Panc1 (cell line): ENCODE measurements around the gene ABCC3. TPM values are rescaled to one million over a fixed set of nuclear protein-coding genes. Genes with fewer than 3 reads are reported as not detected.

Experiments used
- ATAC-seq: fragments of 200-7000 bp; cut with Tn5 transposase; 2 replicates; pipeline ENCODE4 v1.9.1; 2020; ENCODE audit warnings: mild to moderate bottlenecking, moderate library complexity
- BruUV-seq: library from RNA; stranded (reverse); fragments of 400-500 nt; replicated peaks from 2 replicates; lab custom pipeline; 2021; lab: Mats Ljungman, UMichigan
- CTCF ChIA-PET: fragments of 300-600 bp; sonication (Branson Sonifier 250); formaldehyde crosslinking; loops from one replicate; lab custom pipeline; 2022; ENCODE audit warnings: antibody characterized with exemption; lab: Charles Lee
- POLR2A ChIA-PET: fragments of 300-600 bp; sonication (Branson Sonifier 250); formaldehyde crosslinking; loops from one replicate; lab custom pipeline; 2022; ENCODE audit warnings: antibody characterized with exemption; lab: Charles Lee
- DNase-seq: peaks from one replicate; pipeline ENCODE4 v3.0.0-alpha.2; 2010; ENCODE audit warnings: low read depth, low spot score
- H3K27ac ChIP-seq: 2 replicates; pipeline ENCODE4 v1.5.1; 2011; ENCODE audit warnings: mild to moderate bottlenecking, low read length, inconsistent platforms
- H3K27me3 ChIP-seq: fragments of 200-500 bp; sonication (Bioruptor generic); 2 replicates; pipeline ENCODE4 v1.6.0; 2014; ENCODE audit warnings: low read length, inconsistent platforms; ENCODE audit not compliant: control insufficient read depth, insufficient read depth
- H3K36me3 ChIP-seq: fragments of 200-500 bp; sonication (Bioruptor generic); 2 replicates; pipeline ENCODE4 v1.5.1; 2014; ENCODE audit warnings: inconsistent platforms, mild to moderate bottlenecking, low read length, moderate library complexity; ENCODE audit not compliant: control insufficient read depth, insufficient read depth
- H3K4me1 ChIP-seq: 2 replicates; pipeline ENCODE4 v1.5.1; 2011; ENCODE audit warnings: inconsistent platforms, mild to moderate bottlenecking, low read length, moderate library complexity; ENCODE audit not compliant: control insufficient read depth, insufficient read depth
- H3K4me3 ChIP-seq, 2 experiments: 2 replicates each; pipeline ENCODE4 v1.5.1; 2011 to 2012; ENCODE audit warnings: low read depth in 2 of 2, low read length in 2 of 2, mild to moderate bottlenecking in 2 of 2, inconsistent platforms in 1 of 2, moderate library complexity in 1 of 2
- H3K9me3 ChIP-seq: fragments of 200-500 bp; sonication (Bioruptor generic); 2 replicates; pipeline ENCODE4 v1.5.1; 2014; ENCODE audit warnings: low read depth, mild to moderate bottlenecking, inconsistent platforms, low read length, moderate library complexity; ENCODE audit not compliant: control insufficient read depth, insufficient read depth
- POLR2AphosphoS5 ChIP-seq: IDR thresholded peaks from 2 replicates; pipeline ENCODE4 v1.6.1; 2012; ENCODE audit warnings: mild to moderate bottlenecking, low read depth, low read length, moderate library complexity
- SIN3A ChIP-seq: IDR thresholded peaks from 2 replicates; pipeline ENCODE4 v1.6.1; 2012; ENCODE audit warnings: low read depth, mild to moderate bottlenecking, low read length, moderate library complexity, borderline replicate concordance; ENCODE audit not compliant: insufficient read depth
- TCF7L2 ChIP-seq: IDR thresholded peaks from 2 replicates; pipeline ENCODE4 v1.6.1; 2011; ENCODE audit warnings: mild to moderate bottlenecking, low read depth, low read length, inconsistent platforms
- in situ Hi-C: cut with HindIII; loops from 2 replicates; pipeline ENCODE4 v1.10.0; 2016; ENCODE audit warnings: low sequenced_read_pairs, low pct_unique_long_range_greater_than_20kb
- intact Hi-C: fragments of 100-400 bp; cut with micrococcal nuclease; formaldehyde crosslinking; loops from one replicate; pipeline ENCODE4 v1.10.0; 2022; ENCODE audit not compliant: unreplicated experiment
- total RNA-seq: library from RNA; stranded (reverse); gene quantifications from one replicate; pipeline ENCODE4 v1.2.1, GENCODE V29; 2021; ENCODE audit not compliant: unreplicated experiment
- TF ChIP-seq, protein P1 (sequence below): fragments of 450-650 bp; IDR thresholded peaks from 2 replicates; pipeline ENCODE4 v1.5.1; 2017; ENCODE audit warnings: mild to moderate bottlenecking
- TF ChIP-seq, protein P2 (sequence below), 2 experiments: IDR thresholded peaks; 2 replicates each; pipeline ENCODE4 v1.6.1; 2011 to 2012; ENCODE audit warnings: low read depth in 2 of 2, control low read depth in 1 of 2, low read length in 1 of 2, mild to moderate bottlenecking in 1 of 2, moderate library complexity in 1 of 2; ENCODE audit not compliant: insufficient read depth in 1 of 2

Gene ABCC3
- total RNA-seq, 1 experiment from 2014 or later: 128 TPM

DNA sequence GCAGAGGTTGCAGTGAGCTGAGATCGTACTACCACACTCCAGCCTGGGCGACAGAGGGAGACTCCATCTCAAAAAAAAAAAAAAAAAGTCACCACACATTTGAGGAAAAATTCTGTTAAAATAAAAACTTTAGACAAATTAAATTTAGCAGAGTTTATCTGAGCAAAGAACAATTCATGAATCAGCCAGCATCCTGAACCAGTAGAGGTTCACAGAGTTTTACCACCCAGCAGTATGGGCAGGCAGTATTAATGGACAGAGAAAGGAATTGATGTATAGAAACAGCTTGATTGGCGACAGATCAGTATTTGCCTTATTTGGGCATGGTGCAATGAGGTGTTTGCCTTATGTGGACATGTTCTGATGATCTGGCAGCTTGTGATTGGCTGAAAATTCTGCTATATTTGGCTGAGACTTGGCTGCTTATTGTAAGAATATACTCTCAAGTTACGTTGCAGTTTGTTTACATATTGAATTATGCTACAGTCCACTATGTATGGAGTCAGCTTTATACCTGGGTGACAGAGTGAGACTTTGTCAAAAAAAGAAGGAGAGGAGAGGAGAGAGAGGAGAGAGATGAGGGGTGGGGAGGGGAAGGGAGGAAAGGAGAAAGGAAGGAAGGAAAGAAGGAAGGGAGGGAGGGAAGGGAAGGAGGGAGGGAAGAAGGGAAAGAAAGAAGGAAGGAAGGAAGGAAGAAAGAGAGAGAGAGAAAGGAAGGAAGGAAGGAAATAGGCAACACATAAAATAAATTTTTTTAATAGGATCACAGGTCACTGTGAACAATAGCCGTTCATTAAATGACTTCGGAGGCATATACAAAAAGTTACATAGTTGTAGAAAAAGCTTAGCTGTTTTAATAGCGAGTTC, 14.6 kb downstream of the ABCC3 start:
- ATAC-seq (peak; percentile 57), DNase-seq (peak; percentile 56)
- in situ Hi-C loops (no loop called here), intact Hi-C loops (no loop called here)
- ChIA-PET CTCF (interaction anchor here (0.6 to 1.1 kb wide), 3 partner anchors 10 to 24 kb away, joined by 3 to 8 read pairs (median 6); no protein-coding TSS in a partner anchor), POLR2A (interaction anchor here (0.6 kb wide), 1 partner anchor 74 kb away, joined by 6 read pairs; no protein-coding TSS in a partner anchor)
- peak overlapping the region; percentile 58 for H3K27ac ChIP-seq
- no peak overlapping the region for H3K4me3 ChIP-seq
- no peaks in the 10 kb centered on the region; the same call in 1 of the 2 replicates for H3K9me3 ChIP-seq
- BruUV-seq: no TSS peak
- no peaks in the 10 kb centered on the region for H3K36me3 ChIP-seq
- TF ChIP-seq, protein P1, sequence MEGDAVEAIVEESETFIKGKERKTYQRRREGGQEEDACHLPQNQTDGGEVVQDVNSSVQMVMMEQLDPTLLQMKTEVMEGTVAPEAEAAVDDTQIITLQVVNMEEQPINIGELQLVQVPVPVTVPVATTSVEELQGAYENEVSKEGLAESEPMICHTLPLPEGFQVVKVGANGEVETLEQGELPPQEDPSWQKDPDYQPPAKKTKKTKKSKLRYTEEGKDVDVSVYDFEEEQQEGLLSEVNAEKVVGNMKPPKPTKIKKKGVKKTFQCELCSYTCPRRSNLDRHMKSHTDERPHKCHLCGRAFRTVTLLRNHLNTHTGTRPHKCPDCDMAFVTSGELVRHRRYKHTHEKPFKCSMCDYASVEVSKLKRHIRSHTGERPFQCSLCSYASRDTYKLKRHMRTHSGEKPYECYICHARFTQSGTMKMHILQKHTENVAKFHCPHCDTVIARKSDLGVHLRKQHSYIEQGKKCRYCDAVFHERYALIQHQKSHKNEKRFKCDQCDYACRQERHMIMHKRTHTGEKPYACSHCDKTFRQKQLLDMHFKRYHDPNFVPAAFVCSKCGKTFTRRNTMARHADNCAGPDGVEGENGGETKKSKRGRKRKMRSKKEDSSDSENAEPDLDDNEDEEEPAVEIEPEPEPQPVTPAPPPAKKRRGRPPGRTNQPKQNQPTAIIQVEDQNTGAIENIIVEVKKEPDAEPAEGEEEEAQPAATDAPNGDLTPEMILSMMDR: no peak
- no peak for TF ChIP-seq POLR2AphosphoS5
- peaks cover 35% of the 10 kb centered on the region for H3K4me1 ChIP-seq
- no peaks in the 10 kb centered on the region for H3K27me3 ChIP-seq

GRCh38 chr17:50651661-50652060, 17.0 kb downstream of the ABCC3 start:
- no TSS peak for BruUV-seq
- Histone ChIP-seq H3K27me3 (no peaks in the 10 kb centered on the region), H3K9me3 (no peaks in the 10 kb centered on the region; the same call in 1 of the 2 replicates), H3K36me3 (no peaks in the 10 kb centered on the region), H3K4me3 (no peak overlapping the region), H3K4me1 (peaks cover 25% of the 10 kb centered on the region), H3K27ac (no peak overlapping the region)
- ChIA-PET CTCF (interaction anchor here (0.5 kb wide), 1 partner anchor 10 kb away, joined by 6 read pairs; no protein-coding TSS in a partner anchor), POLR2A (interaction anchor here (0.6 kb wide), 1 partner anchor 1688 kb away, joined by 9 read pairs; no protein-coding TSS in a partner anchor)
- intact Hi-C loops: no loop called here
- no peak for DNase-seq
- no peak for ATAC-seq
- TF ChIP-seq POLR2AphosphoS5 (no peak; the same call in 1 of the 2 replicates), SIN3A (no peak), TCF7L2 (no peak)
- TF ChIP-seq, protein P2, sequence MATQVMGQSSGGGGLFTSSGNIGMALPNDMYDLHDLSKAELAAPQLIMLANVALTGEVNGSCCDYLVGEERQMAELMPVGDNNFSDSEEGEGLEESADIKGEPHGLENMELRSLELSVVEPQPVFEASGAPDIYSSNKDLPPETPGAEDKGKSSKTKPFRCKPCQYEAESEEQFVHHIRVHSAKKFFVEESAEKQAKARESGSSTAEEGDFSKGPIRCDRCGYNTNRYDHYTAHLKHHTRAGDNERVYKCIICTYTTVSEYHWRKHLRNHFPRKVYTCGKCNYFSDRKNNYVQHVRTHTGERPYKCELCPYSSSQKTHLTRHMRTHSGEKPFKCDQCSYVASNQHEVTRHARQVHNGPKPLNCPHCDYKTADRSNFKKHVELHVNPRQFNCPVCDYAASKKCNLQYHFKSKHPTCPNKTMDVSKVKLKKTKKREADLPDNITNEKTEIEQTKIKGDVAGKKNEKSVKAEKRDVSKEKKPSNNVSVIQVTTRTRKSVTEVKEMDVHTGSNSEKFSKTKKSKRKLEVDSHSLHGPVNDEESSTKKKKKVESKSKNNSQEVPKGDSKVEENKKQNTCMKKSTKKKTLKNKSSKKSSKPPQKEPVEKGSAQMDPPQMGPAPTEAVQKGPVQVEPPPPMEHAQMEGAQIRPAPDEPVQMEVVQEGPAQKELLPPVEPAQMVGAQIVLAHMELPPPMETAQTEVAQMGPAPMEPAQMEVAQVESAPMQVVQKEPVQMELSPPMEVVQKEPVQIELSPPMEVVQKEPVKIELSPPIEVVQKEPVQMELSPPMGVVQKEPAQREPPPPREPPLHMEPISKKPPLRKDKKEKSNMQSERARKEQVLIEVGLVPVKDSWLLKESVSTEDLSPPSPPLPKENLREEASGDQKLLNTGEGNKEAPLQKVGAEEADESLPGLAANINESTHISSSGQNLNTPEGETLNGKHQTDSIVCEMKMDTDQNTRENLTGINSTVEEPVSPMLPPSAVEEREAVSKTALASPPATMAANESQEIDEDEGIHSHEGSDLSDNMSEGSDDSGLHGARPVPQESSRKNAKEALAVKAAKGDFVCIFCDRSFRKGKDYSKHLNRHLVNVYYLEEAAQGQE (IDR thresholded peaks at IDR 0.05; ENCODE audit: insufficient read depth in 1 of 2, low read depth in 2 of 2, low read length in 1 of 2): no peak
- TF ChIP-seq, protein P1: no peak
- in situ Hi-C loops: no loop called here
